Calu3 (cell line): Measurements from ENCODE around the gene AK4. TPM values are rescaled to one million over a fixed set of nuclear protein-coding genes. Genes with fewer than 3 reads are reported as not detected.

Source experiments
- BruUV-seq: library from RNA; stranded (reverse); fragments of 400-500 nt; replicated peaks from 2 replicates; lab custom pipeline; 2021; lab: Mats Ljungman, UMichigan
- CTCF ChIA-PET: fragments of 300-600 bp; sonication (Branson Sonifier 250); formaldehyde crosslinking; loops from one replicate; lab custom pipeline; 2022; ENCODE audit warnings: antibody characterized with exemption; lab: Charles Lee
- DNase-seq: peaks from one replicate; pipeline ENCODE4 v3.0.0; 2022
- H3K27ac Mint-ChIP-seq: one replicate; pipeline ENCODE4 v1.8.0; 2022; ENCODE audit warnings: mixed read lengths; ENCODE audit not compliant: unreplicated experiment
- H3K27me3 Mint-ChIP-seq: one replicate; pipeline ENCODE4 v1.8.0; 2022; ENCODE audit warnings: mixed read lengths; ENCODE audit not compliant: unreplicated experiment
- H3K36me3 Mint-ChIP-seq: one replicate; pipeline ENCODE4 v1.8.0; 2022; ENCODE audit warnings: mild to moderate bottlenecking, moderate library complexity, mixed read lengths; ENCODE audit not compliant: insufficient read depth, unreplicated experiment
- H3K4me1 Mint-ChIP-seq: one replicate; pipeline ENCODE4 v1.8.0; 2022; ENCODE audit warnings: mild to moderate bottlenecking, low read depth, mixed read lengths; ENCODE audit not compliant: unreplicated experiment
- H3K4me3 Mint-ChIP-seq: one replicate; pipeline ENCODE4 v1.8.0; 2022; ENCODE audit warnings: mild to moderate bottlenecking, low read depth, moderate library complexity, mixed read lengths; ENCODE audit not compliant: unreplicated experiment
- H3K9me3 Mint-ChIP-seq: one replicate; pipeline ENCODE4 v1.8.0; 2022; ENCODE audit warnings: low read depth, mixed read lengths; ENCODE audit not compliant: unreplicated experiment
- intact Hi-C: fragments of 100-400 bp; cut with micrococcal nuclease; formaldehyde crosslinking; loops from one replicate; pipeline ENCODE4 v1.10.0; 2022; ENCODE audit not compliant: unreplicated experiment
- total RNA-seq: library from RNA; stranded (reverse); gene quantifications from 2 replicates; pipeline ENCODE4 v1.2.3, GENCODE V29; 2022
- TF ChIP-seq, protein P1 (sequence below): fragments of 200-600 bp; IDR thresholded peaks from one replicate; pipeline ENCODE4 v1.8.0; 2022; ENCODE audit warnings: antibody characterized with exemption; ENCODE audit not compliant: unreplicated experiment

AK4 gene
- total RNA-seq, 1 experiment from 2014 or later = 49.9 TPM

DNA sequence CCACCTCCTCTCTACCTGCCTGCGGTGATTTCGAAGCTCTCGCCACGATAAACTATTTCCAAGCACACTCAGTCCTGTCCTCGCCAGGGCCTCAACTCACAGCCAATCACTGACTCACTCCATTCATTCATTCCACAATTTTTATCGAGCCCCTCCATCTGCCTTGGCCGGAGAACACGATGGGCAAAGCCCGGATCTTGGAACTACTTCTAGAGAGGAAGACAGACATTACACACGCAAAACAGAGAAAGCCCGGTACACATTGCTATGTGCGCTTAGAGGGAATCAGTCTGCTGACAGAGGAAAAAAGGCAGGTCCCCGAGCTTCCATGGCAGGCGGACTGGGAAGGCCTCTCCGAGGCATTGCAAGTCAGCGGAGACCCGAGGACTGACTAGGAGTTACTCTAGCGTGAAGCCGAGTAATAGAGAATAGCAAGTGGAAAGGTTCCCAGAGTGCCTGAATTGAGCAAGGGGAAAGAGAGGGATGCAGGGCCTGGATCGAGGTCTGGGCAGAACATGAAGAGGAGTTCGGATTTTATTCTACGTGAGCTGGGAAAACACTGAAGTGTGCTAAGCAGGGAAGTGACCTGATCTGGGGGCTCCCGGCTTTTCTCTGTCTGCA, 107.1 kb downstream of the AK4 start:
- BruUV-seq = TSS peak; percentile 28
- Mint-ChIP-seq H3K4me3 (peak overlapping the region; percentile 80), H3K9me3 (no peaks in the 10 kb centered on the region), H3K27ac (peak overlapping the region; percentile 37), H3K27me3 (no peaks in the 10 kb centered on the region), H3K4me1 (peaks cover 14% of the 10 kb centered on the region), H3K36me3 (peaks cover 16% of the 10 kb centered on the region)
- intact Hi-C loops = no loop called here
- CTCF ChIA-PET = interaction anchor here (0.6 to 1.4 kb wide), 4 partner anchors 8 to 289 kb away, joined by 3 to 5 read pairs (median 4); partner anchors contain the start of genes JAK1, LEPR and LEPROT
- peak; percentile 11 for DNase-seq
- TF ChIP-seq, protein P1, sequence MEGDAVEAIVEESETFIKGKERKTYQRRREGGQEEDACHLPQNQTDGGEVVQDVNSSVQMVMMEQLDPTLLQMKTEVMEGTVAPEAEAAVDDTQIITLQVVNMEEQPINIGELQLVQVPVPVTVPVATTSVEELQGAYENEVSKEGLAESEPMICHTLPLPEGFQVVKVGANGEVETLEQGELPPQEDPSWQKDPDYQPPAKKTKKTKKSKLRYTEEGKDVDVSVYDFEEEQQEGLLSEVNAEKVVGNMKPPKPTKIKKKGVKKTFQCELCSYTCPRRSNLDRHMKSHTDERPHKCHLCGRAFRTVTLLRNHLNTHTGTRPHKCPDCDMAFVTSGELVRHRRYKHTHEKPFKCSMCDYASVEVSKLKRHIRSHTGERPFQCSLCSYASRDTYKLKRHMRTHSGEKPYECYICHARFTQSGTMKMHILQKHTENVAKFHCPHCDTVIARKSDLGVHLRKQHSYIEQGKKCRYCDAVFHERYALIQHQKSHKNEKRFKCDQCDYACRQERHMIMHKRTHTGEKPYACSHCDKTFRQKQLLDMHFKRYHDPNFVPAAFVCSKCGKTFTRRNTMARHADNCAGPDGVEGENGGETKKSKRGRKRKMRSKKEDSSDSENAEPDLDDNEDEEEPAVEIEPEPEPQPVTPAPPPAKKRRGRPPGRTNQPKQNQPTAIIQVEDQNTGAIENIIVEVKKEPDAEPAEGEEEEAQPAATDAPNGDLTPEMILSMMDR = no peak

DNA sequence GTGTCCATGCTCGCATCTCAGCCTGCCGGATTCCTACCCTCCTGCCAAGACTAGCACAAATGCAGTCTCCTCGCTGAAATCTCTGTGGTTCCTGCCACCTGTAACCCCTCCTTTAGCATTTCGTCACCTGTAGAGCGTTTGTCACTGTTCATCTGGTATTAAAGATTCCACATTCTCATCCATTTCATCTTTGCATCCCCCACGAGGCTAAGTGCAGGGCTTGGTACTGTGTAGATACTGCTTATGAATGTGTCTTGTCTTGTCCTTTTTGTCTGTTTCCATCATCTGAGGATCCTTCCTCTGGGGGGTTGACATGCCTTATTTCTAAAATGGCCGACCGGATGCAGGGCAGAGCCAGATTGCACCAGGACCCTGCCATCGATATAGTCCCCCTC, 107.7 kb downstream of the AK4 start:
- no peak overlapping the region for H3K27ac Mint-ChIP-seq

GRCh38 chr1:65256860-65257708, 109.1 kb downstream of the AK4 start:
- CTCF ChIA-PET = interaction anchor here (0.5 to 0.9 kb wide), 2 partner anchors 21 to 156 kb away, joined by 3 to 6 read pairs; no protein-coding TSS in a partner anchor
- H3K36me3 Mint-ChIP-seq = peaks cover 16% of the 10 kb centered on the region
- intact Hi-C loops = no loop called here
- H3K27ac Mint-ChIP-seq = no peak overlapping the region
- no peak for DNase-seq
- no peaks in the 10 kb centered on the region for H3K9me3 Mint-ChIP-seq
- H3K4me1 Mint-ChIP-seq = peaks cover 14% of the 10 kb centered on the region
- BruUV-seq = no TSS peak
- TF ChIP-seq, protein P1 = no peak
- H3K27me3 Mint-ChIP-seq = no peaks in the 10 kb centered on the region
- no peak overlapping the region for H3K4me3 Mint-ChIP-seq

More for the DNA sequence above, 107.7 kb downstream of the AK4 start:
- CTCF ChIA-PET = no interaction called here
- TF ChIP-seq, protein P1 = no peak
- no TSS peak for BruUV-seq
- intact Hi-C loops = no loop called here
- DNase-seq = no peak
- Mint-ChIP-seq H3K27me3 (no peaks in the 10 kb centered on the region), H3K9me3 (no peaks in the 10 kb centered on the region), H3K4me3 (peak overlapping the region; percentile 80), H3K4me1 (peaks cover 14% of the 10 kb centered on the region), H3K36me3 (peaks cover 16% of the 10 kb centered on the region)

DNA sequence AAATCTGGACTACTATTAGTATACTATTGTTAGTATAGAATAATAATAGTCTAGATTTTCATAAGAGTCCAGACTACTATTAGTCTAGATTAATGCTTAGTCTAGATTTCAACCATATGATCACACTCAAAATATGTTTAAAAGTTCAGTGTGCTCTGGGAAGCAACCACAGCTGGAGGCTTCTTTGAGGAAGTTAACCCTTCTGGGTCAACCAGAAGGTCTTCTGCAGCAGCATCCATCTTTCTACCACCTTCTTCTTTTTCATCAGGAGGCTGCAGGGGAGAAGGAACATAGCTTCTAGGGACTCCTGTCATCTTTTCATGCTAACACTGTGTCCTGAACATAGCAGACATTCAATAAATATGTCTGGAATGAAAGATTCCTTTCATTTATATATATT, 110.1 kb downstream of the AK4 start:
- BruUV-seq = no TSS peak
- H3K27ac Mint-ChIP-seq = no peak overlapping the region
- TF ChIP-seq, protein P1 = no peak
- intact Hi-C loops = no loop called here
- no peaks in the 10 kb centered on the region for H3K9me3 Mint-ChIP-seq
- no peak for DNase-seq
- H3K4me3 Mint-ChIP-seq = no peak overlapping the region
- peaks cover 14% of the 10 kb centered on the region for H3K4me1 Mint-ChIP-seq
- CTCF ChIA-PET = no interaction called here
- H3K36me3 Mint-ChIP-seq = peaks cover 16% of the 10 kb centered on the region
- no peaks in the 10 kb centered on the region for H3K27me3 Mint-ChIP-seq
